GM19395 (cell line): Measurements from ENCODE around the gene RASAL1.

Experiments used
- ATAC-seq: cut with Tn5 transposase; IDR thresholded peaks from one replicate; pipeline ENCODE4 v1.9.1; 2021; ENCODE audit warnings: mild to moderate bottlenecking, moderate library complexity; ENCODE audit not compliant: unreplicated experiment

The RASAL1 gene, protein sequence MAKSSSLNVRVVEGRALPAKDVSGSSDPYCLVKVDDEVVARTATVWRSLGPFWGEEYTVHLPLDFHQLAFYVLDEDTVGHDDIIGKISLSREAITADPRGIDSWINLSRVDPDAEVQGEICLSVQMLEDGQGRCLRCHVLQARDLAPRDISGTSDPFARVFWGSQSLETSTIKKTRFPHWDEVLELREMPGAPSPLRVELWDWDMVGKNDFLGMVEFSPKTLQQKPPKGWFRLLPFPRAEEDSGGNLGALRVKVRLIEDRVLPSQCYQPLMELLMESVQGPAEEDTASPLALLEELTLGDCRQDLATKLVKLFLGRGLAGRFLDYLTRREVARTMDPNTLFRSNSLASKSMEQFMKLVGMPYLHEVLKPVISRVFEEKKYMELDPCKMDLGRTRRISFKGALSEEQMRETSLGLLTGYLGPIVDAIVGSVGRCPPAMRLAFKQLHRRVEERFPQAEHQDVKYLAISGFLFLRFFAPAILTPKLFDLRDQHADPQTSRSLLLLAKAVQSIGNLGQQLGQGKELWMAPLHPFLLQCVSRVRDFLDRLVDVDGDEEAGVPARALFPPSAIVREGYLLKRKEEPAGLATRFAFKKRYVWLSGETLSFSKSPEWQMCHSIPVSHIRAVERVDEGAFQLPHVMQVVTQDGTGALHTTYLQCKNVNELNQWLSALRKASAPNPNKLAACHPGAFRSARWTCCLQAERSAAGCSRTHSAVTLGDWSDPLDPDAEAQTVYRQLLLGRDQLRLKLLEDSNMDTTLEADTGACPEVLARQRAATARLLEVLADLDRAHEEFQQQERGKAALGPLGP

DNA sequence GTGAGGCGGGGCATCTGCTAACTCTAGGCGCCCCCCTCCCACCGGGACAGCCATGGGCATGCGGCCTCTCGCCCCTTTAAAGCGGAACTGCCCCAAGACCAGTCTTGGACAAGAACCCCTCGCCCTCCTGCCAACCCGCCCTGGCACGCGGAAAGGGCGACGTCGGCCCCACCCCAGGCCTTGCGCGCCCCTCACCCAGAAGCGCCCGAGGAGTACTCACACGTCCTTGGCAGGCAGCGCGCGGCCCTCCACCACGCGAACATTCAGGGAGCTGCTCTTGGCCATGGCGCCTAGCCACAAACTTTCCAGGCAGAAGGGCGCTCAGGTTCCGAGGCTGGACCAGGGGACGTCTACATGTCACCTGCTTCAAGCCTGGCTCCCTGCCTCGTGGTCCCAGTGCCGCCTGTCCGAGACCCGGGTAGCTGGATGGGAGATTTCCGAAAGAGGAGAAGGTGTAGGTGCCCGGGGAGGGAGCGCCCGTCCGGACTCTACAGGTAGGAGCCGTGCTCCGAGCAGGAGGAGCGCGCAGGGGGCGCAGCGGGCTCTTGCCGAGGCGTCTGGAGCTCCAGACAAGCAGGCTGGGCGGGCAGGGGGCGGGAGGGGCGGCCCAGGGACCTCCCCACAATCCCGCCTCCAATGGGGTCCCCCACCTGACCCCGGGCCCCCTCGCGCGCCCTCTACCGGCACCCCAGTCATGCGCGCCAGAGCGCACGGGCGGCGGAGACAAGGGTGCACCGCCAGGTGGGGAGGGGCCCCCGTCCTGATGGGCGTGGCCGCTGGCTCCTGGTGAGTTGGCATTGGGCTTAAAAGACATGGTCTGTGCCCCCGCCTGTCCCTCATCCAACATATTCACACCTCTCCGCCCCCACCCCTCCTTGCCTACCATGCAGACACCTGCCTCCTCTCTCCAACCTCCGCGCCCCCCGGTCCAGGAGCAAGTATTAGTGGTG is at the start of gene RASAL1:
Gene RASAL1 (minus strand): TSS at position 584 of the 950 bp plus-strand sequence. CDS start 299 bp downstream, at position 285.
- ATAC-seq: no peak

DNA sequence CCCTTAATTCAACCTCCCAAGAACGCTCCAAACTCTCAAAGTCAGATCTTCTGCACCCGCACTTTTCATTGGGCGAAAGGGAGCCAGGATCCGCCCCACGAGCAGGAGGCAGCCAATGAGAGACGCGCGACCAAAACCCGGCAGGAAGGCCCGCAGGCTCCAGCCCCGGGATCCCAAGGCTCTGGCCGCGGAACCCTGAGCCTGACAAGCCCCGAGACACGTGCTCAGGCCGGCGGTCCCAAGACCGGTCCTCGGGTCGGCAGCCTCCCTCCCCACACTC is 49.3 kb upstream of the RASAL1 start:
- ATAC-seq: peak; percentile 81

DNA sequence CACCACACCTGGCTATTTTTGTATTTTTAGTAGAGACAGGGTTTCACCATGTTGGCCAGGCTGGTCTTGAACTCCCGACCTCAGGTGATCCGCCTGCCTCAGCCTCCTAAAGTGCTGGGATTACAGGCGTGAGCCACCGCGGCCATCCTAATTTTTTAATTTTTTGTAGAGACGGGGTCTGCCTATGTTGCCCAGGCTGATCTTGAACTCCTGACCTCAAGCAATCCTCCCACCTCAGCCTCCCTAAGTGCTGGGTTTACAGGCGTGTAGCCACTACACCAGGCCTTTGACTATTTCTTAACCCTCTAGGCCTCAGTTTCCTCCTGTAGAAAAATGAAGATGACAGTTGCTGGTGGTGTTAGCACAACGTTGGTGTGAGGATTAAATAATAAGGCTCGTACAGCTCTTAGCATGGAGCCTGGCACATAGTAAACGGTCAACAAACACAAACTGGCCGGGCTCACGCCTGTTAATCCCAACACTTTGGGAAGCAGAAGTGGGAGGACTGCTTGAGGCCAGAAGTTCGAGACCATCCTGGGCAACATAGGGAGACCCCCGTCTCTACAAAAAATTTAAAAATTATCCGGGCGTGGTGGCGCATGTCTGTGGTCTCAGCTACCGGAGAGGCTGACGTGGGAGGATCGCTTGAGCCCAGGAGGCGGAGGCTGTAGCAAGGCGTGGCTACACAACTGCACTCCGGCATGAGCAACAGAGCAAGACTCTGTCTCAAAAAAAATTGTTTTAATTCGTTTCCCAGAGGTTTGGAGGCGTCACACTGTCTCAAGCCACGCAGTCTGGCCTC is 48.7 kb upstream of the RASAL1 start:
- peak; percentile 71 for ATAC-seq

DNA sequence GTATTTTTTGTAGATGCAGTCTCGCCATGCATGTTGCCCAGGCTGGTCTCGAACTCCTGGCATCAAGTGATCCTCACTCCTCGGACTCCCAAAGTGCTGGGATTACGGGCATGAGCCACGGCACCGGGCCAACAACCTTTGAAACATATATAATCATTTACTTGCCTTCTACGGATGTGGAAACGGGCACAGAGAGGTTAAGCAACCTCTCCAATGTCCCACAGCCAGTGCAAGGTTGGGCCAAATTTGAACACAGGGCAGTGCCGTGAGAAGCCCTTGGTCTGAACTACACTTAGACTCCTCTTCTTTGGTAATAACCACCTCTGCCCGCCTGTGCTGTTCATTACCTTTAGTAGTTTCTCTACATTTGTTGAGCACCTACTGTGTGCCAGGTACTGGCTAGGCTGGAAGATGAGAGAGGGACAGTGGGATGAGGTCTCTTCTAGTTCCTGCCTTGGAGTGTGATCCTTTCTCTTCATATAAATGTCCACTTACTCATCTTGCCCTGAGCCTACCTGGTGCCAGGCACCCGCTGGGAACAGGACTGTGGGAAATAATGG is 47.5 kb upstream of the RASAL1 start:
- no peak for ATAC-seq

DNA sequence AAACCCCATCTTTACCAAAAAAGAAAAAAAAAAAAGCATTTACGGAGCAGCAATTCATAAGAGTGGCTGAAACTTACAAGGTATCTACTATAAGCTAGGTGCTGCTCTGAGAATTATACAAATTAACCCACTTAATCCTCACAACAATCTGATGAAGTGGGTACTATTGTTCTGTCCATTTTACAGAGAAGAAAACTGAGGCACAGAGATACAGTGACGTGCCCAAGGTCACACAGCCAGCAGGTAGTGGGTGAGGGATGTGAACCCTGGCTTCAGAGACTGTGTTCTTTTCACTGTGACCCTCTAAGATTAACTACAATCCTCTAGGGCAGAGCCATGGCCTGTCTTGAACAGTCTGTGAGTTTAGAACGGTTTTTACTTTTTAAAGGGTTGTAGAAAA is 46.4 kb upstream of the RASAL1 start:
- ATAC-seq: no peak

DNA sequence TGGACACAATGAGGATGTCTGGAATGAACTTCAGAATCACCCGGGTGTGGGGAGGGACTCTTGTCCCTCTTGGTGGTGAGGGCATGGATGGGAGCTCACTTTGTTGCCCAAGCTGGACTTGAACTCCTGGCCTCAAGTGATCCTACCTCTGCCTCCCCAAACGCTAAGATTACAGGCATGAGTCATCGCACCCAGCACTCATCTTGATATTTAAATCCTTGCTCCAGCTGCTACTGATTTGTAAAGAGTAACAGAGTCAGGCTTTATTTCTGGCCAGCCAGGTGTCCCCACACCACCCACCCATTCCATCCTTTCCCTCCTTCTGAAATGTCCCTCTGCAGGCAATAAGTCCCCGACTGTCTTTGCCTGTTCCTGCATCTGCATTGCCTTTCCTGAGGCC is 44.8 kb upstream of the RASAL1 start:
- no peak for ATAC-seq

DNA sequence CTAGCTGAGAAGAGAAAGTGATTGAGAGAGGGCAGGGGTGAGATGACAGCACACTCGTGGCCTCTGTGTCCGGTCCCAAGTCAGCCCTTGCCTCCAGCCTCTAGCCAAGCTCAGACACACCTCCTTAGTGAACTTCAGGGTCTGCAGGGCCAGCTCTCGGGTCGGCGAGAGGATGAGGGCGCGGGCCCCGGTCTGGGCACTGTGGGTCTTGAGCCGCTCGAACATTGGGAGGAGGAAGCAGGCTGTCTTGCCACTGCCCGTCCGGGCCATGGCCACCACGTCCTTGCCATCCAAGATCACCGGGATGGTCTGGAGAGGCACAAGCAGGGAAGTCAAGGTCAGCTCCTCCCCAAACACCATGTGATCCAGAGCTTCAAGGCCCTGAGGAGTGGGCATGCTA is 43.5 kb upstream of the RASAL1 start:
- ATAC-seq: no peak

DNA sequence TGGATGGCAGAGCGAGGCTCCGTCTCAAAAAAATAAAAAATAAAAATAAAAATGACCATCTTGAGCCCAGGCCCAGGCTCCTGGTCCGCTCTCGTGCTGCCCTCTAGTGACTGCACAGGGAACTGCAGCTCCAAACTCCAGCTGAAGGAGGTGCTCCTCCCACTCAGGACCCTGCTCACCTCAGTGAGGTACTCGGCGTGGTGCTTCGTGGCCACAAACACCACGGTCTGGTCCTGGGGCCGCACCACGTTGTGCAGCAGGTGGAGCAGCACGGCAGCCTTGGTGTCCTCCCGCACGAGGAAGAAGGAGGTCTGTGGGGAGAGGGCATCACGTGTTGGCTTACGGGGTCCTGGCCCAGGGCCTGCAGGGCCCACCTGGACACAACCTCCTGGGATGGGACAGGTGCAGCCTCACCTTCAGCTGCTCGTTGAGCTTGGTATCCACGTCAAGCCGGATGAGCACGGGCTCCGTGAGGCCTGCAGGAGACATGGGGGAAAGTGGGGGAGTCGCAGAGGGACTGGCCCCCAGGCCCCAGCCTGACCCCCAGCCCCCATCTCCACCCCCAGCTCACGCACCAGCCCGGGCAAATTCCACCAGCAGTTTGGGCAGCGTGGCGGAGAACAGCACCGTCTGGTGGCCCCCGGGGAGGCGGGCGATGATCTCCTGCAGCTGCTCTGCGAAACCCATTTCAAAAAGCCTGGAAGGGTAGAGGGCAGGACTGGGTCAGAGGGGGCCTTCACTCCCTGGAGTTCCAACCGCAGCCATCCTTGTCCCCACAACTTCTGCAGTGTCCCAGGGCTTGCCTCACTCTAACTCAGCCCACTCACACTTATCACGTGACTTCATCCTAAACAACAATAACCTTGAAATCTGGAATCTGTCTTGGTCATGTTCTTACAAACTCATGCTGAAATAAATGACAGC is 39.2 kb upstream of the RASAL1 start:
- no peak for ATAC-seq

DNA sequence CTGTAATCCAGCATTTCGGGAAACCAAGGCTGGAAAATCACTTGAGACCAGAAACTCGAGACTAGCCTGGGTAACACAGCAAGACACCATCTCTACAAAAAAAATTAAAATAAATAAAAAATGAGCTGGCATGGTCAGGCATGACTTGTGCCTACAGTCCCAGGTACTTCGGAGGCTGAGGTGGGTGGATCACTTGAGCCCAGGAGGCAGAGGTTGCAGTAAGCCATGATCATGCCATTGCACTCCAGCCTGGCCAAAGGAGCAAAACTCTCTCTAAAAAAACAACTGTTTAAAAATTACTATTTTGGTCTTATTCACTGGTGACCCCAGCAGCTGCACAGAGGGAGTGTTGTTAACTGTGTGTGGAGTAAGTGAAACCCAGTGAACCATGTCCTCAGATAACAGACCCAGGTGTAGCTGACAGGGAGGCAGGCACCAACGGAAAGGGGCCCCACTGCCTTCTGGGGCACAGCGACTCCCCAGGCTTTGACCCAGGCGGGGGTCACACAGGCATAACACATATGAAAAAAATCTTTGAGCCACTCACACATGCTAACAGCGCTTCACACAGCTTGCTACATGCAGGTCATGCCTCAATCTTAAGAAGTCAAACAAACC is 37.6 kb upstream of the RASAL1 start:
- peak; percentile 75 for ATAC-seq

DNA sequence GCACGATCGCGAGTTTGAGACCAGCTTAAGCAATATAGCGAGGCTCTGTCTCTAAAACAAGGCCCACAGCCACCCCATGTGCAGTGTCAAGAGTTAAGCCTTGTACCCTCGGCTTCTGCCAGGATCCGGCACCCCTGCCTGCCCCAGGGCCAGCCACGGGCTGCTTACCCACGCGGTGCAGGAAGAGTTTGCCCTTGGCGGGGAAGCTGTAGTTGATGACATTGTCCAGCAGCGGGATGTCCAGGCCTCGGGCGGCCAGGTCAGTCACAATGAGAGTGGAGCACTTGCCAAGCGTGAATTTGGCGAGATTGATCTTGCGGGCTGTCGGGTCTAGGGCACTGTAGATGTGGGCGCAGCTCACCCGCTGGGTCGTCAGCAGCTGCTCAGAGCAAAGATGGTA is 36.6 kb upstream of the RASAL1 start:
- no peak for ATAC-seq

DNA sequence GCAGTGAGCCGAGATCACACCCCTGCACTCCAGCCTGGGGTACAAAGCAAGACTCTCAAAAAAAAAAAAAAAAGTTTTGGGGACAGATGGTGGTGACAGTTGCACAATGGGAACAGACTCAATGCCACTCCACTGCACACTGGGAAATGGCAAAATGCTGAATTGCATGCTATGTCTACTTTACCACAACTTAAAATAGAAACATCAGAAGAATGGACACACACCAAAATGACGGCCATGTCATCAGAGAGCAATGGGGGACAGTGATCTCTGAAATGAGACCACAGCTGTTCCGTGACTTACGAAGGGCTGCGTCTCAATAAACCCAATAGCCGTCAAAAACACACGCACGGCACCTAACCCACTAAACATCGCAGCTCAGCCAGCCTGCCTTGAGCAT is 36.0 kb upstream of the RASAL1 start:
- no peak for ATAC-seq

DNA sequence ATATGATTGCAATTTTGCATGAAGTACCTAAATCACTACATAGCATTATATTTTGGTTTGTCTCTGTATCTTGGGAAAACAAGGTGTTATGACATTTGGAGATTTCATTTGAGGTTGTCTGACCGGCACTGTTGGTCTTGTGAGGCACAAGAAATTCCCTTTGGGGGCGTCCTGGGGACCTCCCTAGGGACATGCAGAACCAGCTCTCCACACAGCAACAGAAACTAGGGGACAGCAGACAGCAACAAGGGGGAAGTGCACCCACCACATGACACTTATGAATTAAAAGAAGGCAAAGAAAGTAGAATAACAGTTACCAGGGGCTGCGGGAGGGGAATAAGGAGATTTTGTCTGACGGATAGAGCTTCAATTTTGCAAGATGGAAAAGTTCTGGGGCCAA is 35.4 kb upstream of the RASAL1 start:
- no peak for ATAC-seq

DNA sequence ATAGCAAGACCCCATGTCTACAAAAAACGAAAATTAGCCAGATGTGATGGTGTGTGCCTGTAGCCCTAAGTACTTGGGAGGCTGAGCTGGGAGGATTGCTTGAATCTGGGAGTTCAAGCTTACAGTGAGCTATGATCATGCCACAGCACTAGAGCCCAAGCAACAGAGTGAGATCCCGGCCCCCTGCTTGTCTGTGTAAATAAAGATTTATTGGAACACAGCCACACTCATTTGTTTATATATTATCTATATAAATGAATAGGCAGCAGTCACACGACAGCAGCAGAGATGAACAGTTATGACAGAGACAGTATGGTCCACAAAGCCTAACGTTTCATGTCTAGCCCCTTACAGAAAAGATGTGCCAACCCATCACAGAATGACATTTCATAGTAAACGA is 34.9 kb upstream of the RASAL1 start:
- ATAC-seq: no peak

DNA sequence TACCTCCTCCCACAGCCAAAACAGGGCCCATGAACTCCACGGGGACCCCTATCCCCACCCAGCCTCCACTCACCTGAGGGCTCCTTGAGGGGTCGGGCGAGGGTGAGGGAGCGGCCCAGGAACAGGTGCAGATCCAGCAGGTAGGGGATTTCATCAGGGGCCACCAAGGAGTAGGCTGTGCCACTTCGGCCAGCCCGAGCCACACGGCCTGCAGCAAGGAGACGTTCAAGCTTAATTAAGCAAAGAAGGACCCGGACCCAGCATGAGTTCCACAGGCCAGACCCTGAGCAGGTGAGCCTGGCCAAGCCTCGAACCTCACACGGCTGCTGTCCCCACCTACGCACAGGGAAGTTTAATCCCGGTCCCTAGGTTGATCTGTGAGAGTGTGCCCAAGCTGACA is 34.1 kb upstream of the RASAL1 start:
- no peak for ATAC-seq

DNA sequence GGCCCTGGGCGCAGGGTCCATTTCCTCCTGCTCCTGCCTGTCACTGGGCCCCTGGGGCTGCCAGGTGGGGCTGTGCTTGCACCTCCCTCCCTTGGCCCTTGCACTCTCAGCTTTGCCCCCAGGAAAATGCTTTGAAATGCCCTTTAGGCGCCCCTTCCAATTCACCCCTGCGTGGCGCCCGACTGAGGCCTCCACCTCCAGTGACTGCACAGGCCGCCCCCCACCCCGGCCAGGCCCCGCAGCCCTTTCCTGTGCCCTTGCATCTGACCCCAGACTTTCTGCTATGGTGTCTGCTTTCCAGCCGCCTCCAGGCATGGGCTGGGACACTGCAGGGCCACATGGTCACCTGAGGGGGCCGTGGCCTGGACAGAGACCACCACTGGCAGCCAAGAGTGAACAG is 32.3 kb upstream of the RASAL1 start:
- ATAC-seq: no peak

DNA sequence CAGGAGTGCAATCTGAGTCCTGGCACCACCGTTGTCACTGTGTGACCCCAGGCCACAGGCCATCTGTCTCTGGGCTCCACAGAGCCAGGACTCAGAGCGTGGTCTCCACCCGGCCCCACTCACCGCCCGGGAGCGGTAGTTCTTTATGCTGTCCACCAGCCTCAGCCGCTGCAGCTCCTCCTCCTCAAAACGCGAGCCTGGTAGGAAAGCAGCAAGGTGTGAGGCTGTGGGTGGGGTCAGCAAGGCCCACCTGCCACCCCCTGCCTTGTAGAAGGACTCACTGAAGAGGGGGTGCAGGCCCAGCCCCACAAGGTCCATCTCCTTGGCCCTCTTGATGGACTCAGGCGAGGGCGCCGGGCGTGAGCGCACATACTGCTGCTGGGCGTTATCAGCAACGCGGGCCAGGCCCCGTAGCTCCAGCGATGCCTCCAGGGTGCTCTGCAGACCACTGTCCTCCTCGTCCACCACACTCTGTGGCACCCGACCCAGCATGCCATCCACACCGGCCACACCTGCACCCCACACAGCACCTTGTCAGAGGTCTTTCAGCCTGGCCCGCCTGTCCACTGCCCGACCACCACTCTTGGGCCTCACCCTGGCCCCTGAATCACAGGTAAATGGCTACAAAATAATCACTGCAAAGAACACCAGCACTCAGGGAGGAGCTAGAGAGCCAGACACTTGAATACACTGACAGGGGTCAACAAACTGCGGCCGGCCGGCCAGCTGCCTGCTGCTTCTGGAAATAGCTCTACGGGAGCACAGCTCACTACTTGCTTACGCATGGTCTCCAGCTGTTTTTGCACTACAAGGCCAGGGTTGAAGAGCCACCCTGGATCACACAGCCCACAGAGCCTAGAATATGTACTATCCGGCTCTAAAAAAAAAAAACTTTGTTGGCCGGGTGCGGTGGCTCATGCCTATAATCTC is 30.2 kb upstream of the RASAL1 start:
- ATAC-seq: no peak

DNA sequence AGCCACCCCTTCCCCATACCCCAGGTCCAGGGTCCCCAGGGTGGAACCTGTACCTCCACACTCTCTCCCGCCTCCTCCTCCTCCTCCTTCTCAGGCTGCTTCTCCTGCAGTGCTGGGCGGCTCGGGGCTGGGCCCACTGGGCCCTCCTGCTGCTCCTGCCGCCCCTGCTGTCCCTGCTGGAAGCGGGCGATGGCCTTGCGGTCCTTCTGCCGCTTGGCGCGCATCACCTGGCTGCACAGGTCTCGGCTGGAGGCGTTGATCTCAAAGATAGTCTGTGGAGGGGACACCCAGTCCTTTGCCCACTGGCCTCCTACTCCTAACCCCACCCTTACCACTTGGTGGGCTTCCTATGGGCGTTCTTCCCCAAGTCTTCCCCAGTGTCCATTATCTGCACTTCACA is 28.5 kb upstream of the RASAL1 start:
- ATAC-seq: no peak

DNA sequence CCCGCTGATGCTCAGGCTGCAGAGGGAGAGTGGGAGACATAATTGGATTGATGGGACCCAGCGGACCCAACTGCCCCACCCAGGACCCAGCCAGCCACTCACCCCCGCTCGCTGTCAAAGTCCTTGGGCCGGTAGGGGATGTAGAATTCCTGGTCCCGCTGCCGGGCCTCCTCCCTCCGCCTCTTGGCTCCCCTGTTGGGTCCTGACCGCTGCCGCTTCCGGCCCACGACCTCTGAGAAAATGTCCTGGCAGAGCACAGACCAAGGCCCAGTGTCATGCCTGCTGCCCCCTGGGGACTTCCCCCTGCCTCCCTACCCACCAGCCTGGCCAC is 27.4 kb upstream of the RASAL1 start:
- no peak for ATAC-seq
